Suppressor macrophage treated with lipopolysaccharide for 1 hour (primary cell): Measurements from ENCODE around the gene ZFP64.
A peak's percentile ranks its signal among the peaks of the same experiment; 100 is the strongest.
"Not testable (repeated sequence)": the region's sequence is repeated elsewhere in the genome, so short reads cannot be mapped to it uniquely, and the experiment has no call there.

ENCODE experiments used
- DNase-seq, 3 donors: peaks; one replicate each; pipeline ENCODE4 v3.0.0-alpha.2; 2020 to 2022

The ZFP64 gene

GRCh38 chr20:52200870-52201269 lies 9.3 kb upstream of the ZFP64 start:
- no peak for DNase-seq

GRCh38 chr20:52196845-52197244 lies 5.3 kb upstream of the ZFP64 start:
- DNase-seq = no peak

GRCh38 chr20:52193886-52194545 lies 2.4 kb upstream of the ZFP64 start:
- no peak for DNase-seq

GRCh38 chr20:52193133-52193532 lies 1.6 kb upstream of the ZFP64 start:
- no peak for DNase-seq

- DNase-seq = not testable (repeated sequence)
Measured at GRCh38 chr20:52192719-52193007, 1.1 kb upstream of the ZFP64 start.

GRCh38 chr20:52191916-52192718 lies 538 bp upstream of the ZFP64 start:
- peak; percentile 26 to 55 (median 31) for DNase-seq

- DNase-seq = peak; percentile 29 to 51 (median 35)
Measured at GRCh38 chr20:52190437-52191131, 995 bp downstream of the ZFP64 start.

GRCh38 chr20:52181766-52182165 lies 9.8 kb downstream of the ZFP64 start:
- no peak for DNase-seq

GRCh38 chr20:52180180-52180840 lies 11.3 kb downstream of the ZFP64 start:
- no peak for DNase-seq

GRCh38 chr20:52179331-52180179 lies 12.0 kb downstream of the ZFP64 start:
- DNase-seq = no peak

GRCh38 chr20:52178691-52179090 lies 12.9 kb downstream of the ZFP64 start:
- no peak for DNase-seq

GRCh38 chr20:52175840-52176239 lies 15.7 kb downstream of the ZFP64 start:
- DNase-seq = no peak

- DNase-seq = peak in 2 of 3 donors; percentile 8 to 15
Measured at GRCh38 chr20:52172392-52173047, 19.1 kb downstream of the ZFP64 start.

- no peak for DNase-seq
Measured at GRCh38 chr20:52171025-52171424, 20.6 kb downstream of the ZFP64 start.

GRCh38 chr20:52168116-52168515 lies 23.5 kb downstream of the ZFP64 start:
- DNase-seq = no peak

GRCh38 chr20:52167232-52167840 lies 24.2 kb downstream of the ZFP64 start:
- DNase-seq = no peak

- DNase-seq = no peak
Measured at GRCh38 chr20:52166150-52166549, 25.4 kb downstream of the ZFP64 start.

GRCh38 chr20:52160621-52161204 lies 30.9 kb downstream of the ZFP64 start:
- DNase-seq = no peak

GRCh38 chr20:52160049-52160570 lies 31.5 kb downstream of the ZFP64 start:
- DNase-seq = no peak

GRCh38 chr20:52154575-52154974 lies 37.0 kb downstream of the ZFP64 start:
- no peak for DNase-seq

- DNase-seq = no peak
Measured at GRCh38 chr20:52153896-52154295, 37.7 kb downstream of the ZFP64 start.
